Heart left ventricle (tissue), 13 donors: ENCODE measurements around the gene TET3.

Experiments
- POLR2A ChIP-seq, 2 donors: fragments of 450-650 bp; IDR thresholded peaks; one replicate each; pipeline ENCODE4 v1.6.1; 2017; ENCODE audit warnings: antibody characterized with exemption in 2 of 2, mild to moderate bottlenecking in 2 of 2, moderate library complexity in 2 of 2
- TF ChIP-seq, protein P1 (sequence below), 12 donors: fragments of 200-600 bp; sonication (generic) in 4 of 12; IDR thresholded peaks; one replicate each; pipeline versions ENCODE4 v1.5.0 to v1.8.0; 2018 to 2022; ENCODE audit warnings: antibody characterized with exemption in 12 of 12, mild to moderate bottlenecking in 5 of 12
- donor health status: ischemic (EF 13 %, LVEDD 7.1; RV severe dilation, severe dysfunction).
- donor health status: DM: no; HTN: yes; CAD: no.
- donor health status: DM: no; HTN: no; CAD: no.
- donor health status: ischemic (EF 25% LVEDD 6.9; RV normal size, moderate dysfunction).
- donor health status: ischemic (EF 25% LVEDD 5.7; RV mildly dilated, moderate dysfunction).
- donor health status: ischemic (EF 35%, LVEDD 5.7; RV mildly dilated, moderate dysfunction).
- donor health status: nonischemic (EF 11% LVEDD 7.7; RV severe dilation, severe dysfunction).
- donor health status: DM: yes; HTN: yes; CAD: no.
- donor health status: PGD.
- donor health status: ischemic (EF 29% LVEDD 5.4; RV normal size, mild dysfunction).
- donor health status: nonischemic (EF 23%, LVEDD 6.1; RV moderate dilation, normal function).

DNA sequence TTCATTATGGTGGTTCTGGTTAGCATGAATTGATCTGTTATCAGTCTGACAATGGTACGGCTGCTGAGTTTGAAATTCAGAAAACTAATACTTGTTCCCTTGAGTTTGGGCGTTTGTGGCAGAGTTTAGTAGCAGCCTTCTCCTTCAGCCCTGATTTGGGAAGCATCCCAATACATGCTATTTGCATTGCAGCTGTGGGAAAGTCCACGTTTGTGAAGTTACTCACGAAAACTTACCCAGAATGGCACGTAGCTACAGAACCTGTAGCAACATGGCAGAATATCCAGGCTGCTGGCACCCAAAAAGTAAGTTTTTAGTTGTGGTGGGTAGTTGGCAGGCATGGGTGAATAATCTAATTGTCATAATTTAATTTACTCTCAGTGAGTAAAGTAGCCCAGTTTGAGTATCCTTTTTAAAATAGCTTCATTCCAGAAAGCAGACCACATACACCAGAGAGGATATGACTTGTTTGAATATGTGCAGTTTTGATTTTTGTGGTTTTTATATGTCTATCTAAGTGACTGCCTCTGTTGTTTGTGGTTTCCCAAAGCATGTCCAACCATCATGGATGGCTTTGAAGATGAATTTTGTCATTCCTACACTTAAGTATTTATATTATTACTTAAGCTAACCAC lies 45.9 kb upstream of the TET3 start:
- TF ChIP-seq, protein P1, sequence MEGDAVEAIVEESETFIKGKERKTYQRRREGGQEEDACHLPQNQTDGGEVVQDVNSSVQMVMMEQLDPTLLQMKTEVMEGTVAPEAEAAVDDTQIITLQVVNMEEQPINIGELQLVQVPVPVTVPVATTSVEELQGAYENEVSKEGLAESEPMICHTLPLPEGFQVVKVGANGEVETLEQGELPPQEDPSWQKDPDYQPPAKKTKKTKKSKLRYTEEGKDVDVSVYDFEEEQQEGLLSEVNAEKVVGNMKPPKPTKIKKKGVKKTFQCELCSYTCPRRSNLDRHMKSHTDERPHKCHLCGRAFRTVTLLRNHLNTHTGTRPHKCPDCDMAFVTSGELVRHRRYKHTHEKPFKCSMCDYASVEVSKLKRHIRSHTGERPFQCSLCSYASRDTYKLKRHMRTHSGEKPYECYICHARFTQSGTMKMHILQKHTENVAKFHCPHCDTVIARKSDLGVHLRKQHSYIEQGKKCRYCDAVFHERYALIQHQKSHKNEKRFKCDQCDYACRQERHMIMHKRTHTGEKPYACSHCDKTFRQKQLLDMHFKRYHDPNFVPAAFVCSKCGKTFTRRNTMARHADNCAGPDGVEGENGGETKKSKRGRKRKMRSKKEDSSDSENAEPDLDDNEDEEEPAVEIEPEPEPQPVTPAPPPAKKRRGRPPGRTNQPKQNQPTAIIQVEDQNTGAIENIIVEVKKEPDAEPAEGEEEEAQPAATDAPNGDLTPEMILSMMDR (IDR thresholded peaks at IDR 0.05): no peak
- no peak for TF ChIP-seq POLR2A (IDR thresholded peaks at IDR 0.05)
